ENCODE measurements around the gene ENTPD2.

ENTPD2 gene

DNA sequence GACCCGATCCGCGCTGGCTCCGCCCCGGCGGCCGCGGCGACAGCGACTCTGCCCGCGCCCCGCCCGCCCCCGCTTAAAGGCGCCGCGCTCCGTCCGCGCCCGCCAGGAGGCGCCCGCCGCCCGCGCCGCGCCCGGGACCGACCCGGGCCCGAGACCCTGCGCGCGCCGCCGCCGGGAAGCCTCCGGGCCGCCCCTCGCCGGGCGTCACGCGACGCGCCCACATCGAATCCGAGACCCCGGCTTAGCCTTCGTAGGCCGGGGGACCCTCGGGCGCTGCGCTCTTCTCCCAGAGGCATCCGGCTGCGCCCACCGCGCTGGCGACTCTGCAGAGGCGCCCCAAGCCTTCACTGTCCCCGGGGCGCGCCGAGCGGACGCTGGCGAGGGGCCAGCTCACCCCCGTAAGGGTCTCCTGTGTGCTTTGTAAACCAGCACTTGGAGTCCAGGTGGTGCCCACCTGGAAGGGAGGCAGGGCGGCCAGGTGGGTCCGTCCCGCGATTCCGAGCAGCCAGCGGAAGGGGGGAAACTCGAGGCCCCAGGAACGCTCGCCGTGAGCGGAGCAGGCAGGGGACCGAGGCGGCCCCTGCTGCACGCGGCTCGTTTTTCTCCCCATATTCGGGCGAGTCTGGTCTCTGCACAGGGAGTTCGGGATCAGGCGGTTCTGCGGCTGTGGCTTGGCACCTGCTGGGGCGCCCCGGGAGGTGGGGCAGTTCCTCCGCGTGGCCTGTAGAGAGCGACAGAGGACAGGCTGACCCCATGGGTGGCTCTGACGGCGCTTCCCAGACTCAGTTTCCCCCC is 25.4 kb downstream of the ENTPD2 start:
- peak; percentile 63 for DNase-seq

DNA sequence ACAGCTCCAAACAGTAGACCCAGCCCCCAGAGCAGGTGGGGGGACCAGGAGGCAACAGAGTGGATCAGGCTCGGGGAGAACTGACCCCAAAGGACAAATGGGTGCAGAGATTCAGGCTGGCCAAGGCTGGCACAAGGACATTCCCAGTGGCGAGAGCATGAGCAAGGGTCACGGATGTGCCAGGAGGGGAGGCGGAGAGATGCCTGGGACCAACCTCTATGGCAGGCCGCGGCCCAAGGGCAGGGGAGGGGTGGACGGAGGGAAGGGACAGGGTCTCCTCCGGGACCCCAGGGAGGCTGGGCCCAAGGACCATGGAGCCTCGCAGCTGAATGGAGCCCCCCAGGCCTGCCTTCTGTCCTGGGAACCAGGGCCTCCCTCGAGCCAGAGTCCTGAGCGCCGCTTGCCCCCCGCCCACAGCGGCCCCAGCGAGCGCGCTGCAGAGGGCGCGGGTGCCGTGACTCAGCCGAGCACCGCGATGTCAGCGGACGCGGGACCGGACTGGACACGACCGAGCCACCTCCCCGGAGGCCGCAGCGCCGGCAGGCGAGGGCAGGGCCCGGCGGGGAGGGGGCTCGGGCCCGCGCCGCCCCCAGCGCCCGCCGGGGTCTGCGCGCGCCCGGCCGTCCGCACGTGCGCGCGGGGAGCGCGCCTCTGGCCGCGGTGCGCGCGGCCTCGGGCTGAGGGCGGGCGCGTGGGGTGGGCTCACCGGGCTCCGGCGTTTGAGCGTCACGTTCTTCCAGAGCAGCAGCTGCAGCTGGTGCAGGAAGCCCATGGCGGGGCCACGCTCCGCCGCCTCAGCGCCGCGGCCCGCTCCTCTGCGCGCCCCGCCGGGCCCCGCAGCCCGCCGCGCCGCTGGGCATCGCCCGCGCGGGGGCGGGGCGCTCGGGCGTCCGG is 26.2 kb downstream of the ENTPD2 start, which contains the start of gene ABCA2:
Gene ABCA2 (minus strand): TSS at position 869 of the 894 bp plus-strand sequence. CDS start 97 bp downstream, at position 772.
- no peak for DNase-seq

DNA sequence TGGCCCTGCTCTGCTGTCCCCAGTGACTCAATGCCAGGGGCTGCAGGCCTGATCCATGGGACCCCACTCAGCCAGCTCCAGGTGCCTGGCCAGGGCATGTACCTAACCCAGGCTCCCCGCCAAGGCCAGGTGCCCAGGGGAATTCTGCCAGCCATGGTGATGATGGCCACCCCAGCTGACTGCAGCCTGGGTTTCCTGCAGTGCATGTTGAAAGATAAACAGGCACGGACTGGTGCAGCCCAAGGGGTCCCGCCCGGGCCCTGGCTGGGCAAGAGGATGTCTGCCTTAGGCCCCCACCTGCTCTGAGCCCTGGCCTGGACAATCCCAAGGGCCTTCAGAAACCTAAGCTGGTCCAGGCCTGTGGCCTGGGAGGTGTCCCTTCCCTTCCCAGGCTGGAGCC is 27.0 kb downstream of the ENTPD2 start:
- no peak for DNase-seq

DNA sequence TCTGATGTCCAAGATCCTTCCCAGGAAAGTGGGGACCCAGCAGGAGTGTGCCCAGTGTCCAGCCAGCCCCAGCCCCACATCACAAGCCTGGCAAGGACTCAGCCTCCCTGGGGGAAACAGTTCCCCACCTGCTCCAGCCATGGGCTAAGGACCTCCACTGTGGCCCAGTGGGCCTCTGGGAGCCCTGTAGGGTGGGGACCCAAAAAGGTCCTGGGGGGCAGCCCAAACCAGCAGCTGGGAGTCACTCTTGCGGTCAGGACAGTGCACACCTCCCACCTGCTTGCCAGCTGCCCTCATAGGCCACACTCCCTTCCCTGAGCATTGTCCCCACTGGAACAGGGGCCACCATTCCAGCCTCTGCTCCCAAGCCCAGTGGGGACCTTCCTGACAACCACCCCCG is 27.5 kb downstream of the ENTPD2 start:
- no peak for DNase-seq

DNA sequence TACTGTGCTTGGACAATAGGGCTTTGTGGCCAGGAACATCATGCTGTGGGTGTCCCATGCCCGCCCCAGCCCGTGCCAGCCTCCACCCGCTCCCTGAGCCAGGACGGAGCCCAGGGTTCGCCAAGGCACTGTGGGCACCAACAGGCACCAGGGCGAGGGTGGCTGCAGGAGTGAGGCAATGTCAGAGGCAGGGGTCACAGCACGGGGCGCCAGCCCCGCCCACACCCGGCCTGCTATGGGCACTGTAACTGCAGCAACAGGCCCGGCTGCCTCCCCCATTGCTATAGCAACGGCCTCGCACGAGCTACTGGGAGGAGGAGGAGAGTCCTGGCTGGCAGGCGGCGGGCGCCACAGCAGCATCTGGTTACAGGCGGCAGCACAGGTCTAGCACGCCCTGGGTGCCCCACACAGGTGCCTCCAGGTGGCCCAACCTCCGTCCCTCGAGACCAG is 28.3 kb downstream of the ENTPD2 start:
- DNase-seq, result no peak

DNA sequence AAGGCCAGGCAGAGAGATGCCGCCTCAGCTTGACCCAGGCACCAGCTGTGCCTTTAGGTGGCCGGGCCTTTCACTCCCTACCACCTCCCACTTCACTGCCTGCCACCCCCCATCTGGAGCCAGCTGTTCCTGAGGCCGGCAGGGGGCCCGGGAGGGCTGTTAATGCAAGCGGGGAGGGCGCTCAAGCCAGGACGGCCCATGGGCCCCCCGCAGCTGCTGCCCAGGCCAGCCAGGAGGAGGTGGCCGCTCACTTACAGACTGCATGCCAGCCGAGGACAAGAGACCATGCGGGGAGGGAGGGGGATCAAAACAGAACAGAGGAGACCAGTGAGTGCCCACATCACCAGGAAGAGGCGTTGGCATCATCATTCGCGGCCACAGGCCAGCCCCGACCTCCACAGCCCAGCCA is 30.3 kb downstream of the ENTPD2 start:
- no peak for DNase-seq

DNA sequence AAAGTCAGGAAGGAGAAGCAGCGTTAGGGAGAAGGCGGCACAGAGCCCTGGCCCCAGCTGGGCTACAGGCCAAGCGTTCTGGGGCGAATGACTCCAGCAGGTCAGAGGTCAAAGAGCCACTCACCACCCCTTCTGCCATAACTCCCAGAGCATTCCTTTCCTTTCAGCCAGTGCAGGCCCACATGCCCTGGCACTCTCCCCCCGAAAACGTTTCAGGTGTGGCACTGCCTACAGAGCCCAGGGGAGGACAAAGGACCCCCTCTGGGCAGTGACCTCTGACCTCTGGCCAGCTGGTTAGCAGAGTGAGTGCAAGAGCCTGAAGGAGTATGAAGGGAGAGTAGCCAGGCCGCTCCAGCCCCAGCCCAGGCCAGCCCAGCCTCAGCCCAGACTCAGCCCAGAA is 30.7 kb downstream of the ENTPD2 start:
- no peak for DNase-seq

DNA sequence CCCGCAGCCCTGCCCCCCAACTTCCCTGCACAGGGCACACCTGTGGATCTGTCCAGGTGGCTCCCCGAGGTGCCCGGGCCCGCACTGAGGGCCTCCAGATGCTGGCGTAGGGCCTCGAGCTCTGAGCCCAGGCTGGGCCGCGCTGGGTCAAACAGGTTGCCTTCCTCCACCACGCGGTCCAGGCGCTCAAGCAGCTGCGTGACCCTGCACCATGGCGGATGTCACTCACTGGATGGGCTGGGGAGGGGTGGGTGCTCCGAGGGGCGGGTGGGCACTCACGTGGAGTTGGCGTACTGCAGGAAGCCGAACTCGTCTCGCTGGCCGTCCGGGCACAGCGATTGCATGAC is 31.2 kb downstream of the ENTPD2 start:
- no peak for DNase-seq

DNA sequence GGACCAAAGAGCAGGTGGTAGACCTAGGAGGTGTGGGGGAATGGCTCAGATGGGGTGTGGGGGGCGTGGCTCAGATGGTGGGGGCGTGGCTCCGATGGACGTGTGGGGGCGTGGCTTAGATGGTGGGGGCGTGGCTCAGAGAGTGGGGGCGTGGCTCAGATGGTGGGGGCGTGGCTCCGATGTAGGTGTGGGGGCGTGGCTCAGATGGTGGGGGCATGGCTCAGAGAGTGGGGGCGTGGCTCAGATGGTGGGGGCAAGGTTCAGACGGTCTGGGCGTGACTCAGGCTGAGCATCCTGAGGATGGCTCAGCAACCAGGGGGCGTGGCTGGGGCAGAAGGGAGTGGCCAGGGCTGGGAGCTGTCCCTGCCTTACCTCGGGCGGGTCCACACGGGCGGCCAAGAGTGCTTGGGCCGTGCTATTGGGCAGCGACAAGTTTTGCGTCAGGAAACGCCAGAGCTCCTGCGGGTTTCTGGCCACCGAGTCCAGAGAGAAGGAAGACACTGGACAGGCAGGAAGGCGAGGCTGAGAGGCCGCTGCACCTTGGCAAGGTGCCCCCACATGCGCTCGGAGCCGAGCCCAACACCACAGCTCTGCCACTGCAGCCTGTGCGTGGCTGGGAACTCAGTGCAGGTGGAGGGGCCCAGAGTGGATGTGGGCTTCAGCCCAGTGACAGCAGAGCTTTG is 31.7 kb downstream of the ENTPD2 start:
- DNase-seq, result peak; percentile 88

DNA sequence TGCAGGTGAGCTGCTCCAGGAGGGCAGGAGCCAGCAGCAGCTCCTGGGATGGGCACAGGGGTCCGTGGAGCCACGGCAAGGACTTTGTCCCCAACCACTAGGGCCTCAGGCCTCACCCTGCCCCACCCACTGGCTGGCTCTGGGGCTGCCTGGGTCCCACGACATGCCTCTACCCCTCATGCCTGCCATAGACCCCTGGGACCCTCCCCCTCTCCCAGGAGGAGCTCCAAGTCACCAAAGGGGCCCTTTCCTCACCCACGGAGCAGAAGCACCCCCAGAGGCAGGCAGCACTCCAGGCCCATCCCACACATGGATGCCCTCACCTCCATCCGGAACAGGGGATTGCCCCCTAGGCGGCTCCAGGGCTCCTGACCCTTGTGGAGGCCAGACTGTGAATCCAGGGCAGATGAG is 32.3 kb downstream of the ENTPD2 start:
- DNase-seq, result no peak

DNA sequence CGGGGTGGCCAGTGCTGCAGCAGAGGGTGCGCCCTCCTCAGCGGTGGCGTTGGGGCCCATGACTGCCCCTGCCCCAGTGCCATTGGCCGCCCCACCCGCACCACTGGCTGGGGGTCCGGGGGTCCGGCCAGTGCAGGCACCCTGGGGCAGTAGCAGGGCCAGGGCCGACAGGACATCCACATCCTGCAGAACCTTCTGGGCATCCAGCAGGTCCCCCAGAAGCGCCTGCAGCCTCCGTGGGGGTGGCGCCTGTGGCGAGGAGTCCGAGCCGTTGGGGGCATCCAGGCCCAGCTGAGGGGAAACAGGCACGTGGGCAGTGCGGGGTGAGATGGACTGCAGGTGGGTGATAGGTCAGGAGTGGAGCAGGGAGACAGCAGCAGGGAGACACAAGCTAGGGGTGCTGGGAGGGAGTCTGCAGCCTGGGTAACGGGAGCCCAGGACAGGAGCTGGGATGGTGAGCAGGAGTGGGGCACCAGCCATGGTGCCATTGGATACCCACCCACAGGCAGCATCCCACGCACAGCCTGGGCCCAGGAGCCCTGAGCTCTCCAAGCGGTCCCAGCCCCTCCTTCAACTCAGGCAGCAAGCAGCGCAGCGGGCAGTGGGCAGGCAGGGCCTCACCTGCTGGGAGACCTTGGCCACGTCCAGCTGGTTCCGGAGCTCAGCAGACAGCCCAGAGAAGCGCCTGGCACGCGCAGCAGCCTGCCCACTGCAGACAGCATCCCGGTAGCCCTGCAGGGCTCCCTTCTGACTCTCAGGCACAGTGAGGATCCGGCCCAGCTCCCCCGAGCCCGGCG is 32.9 kb downstream of the ENTPD2 start:
- no peak for DNase-seq

DNA sequence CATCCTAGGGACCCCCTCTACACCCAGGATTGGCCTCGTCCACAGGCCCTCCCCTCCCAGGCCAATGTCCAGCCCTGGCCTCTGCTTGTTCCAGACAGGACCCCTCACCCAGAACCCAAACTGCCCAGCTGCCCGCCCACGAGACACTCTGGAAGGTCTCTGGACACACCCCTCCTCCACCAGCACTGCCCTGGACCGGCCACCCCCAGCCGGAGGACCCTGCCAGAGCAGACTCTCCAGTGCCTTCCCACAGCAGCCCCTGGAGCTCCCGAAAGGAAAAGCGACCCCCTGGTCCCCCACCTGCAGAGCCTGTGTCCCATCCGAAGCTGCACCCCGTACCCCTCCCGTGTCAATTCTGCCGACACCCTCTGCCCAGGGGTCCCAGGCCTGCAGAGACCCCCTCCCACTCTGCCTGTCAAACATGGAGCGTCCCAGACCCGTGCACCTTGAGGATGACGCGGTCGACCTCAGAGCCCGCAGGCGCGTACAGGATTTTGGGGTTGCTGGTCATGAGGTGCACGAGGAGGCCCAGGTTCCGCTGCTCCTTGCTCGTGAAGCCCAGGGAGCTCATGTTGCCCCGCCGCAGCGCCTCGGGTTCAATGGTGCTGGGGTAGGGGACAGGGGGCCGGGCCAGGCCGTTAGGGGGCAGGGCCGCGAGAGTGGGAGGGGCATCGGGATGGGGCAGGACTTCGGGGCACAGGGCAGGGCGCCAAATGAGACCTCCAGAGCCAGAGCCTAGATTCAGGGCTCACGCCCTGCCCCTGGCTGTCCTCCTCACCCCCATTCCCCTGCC is 33.8 kb downstream of the ENTPD2 start:
- no peak for DNase-seq

DNA sequence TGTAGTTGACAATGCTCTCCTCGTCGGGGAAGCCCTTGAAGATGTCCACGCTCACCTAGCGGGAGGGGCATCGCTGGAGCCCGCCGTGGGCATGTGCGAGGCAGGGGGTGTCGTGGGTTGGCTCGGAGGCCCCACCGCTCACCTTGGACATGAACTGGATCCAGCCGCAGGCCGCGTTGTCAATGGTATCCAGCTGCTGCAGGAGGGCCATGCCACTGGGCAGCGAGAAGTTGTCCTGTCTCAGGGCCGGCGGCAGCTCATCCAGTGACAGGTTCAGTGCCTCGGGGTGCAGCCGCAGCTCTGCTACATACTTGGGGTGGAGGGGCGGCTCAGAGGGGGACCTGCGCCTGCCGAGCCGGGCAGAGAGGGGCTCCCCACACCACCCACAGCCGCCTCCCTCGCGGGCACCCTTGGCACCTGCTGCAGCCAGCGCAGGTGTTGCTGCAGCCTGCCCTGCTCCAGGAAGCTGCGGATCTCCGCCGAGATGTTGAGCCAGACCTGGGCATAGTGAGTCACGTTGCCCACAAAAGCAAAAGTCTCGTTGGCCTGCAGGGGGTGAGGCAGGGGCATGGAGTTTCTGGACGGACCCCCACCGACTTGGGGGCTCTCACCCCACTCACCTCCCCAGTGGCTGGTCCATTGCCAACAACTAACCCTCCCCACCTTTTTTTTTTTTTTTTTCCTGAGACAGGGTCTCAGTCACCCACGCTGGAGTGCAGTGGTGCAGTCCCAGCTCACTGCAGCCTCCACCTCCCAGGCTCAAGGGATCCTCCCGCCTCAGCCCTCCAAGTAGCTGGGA is 34.9 kb downstream of the ENTPD2 start:
- no peak for DNase-seq

DNA sequence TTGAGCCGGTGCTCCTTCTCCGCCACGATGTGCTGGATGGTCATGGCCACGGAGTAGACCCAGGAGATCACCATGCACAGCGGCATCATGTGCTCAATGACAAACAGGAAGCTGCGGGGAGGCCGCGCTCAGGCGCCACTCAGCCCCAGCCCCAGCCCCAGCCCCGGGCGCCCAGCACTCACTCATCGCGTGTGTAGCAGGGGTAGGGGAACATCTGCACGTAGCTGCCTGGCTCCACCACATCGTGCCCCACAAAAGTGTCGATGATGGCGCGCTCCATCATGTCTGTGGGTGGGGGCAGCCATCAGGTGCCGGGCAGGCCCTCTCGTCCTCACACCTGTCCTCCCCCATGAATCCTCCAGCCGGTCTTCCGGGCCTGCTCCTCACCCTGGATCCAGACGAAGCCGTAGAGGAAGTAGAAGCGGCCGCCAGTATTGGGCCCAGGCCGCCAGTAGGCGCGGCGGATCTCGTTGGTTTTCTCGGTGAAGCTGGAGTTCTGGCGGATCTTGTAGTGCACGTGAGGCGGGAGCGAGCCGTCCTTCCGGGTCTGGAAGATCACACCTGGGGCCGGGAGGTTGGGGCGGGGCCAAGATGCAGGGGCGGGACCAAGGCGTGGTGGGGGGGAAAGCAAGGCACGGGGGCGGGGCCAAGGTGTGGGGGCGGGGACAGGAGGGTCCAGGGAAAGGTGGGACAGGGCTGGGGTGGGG is 35.9 kb downstream of the ENTPD2 start:
- DNase-seq, result no peak

DNA sequence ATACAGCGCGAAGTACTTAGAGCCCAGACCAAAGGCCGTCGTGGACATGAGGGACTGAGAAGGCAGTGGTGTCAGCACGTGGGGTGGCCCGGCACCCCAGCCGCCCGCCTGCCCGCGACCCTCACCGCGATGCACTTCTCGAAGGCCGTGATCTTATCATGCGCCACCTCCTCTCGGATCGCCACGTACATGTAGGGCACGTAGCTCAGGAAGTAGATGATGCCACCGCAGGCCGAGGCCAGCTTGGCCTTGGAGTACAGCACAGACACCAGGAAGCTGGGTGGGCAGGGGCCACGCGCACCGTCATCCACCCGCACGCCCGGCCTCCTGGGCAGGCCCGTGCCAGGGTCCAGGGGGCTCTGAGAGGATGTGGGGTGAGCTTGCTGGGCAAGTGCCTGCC is 36.8 kb downstream of the ENTPD2 start:
- DNase-seq, result no peak

DNA sequence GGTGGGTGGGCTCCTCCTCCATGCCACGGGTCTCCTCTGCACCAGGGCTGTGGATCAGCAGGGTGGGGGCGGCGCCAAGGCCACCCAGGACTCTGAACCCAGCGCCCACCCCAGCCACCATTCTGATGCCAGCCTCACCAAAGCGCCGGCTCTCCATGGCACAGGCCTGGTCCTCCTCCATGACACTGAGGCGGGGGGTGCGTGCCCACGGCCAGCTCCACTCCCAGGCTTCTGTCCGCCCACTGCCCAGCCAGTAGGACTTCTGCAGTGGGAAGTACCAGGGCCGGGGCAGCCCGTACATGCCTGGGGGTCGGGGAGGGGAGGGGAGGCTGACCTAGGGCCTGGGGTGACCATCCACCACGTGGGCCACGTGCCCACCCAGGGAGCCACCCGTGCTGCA is 37.4 kb downstream of the ENTPD2 start:
- no peak for DNase-seq

DNA sequence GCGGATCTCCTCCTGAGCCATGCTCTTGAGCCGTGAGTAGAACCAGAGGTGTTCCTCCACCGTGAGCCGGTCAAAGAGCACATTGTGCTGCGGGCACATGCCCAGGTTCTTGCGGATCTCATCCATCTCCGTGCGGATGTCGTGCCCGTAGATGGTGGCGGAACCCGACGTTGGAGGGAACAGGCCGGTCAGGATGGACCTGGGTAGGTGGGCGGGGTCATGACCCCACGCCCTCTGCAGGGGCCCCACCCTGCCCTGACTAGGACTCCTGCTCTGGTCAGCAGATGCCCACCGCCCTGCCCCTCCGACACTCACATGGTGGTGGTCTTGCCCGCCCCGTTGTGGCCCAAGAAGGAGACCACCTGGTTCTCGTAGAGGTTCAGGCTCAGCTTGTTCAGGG is 37.9 kb downstream of the ENTPD2 start:
- no peak for DNase-seq

DNA sequence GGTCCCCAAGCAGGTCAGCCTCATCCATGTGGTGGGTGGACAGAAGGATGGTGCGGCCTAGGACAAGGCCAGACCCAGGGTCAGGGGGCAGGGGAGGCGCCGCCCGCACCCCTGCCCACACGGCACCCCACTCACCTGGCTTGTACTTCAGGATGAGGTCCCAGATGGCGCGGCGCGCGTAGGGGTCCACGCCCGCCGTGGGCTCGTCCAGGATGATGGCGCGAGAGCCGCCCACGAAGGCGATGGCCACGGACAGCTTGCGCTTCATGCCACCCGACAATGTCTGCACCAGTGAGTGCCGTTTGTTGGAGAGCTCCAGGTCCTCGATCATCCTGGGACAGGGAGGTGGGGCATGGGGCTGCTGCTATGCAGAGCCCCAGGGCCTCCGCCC is 38.3 kb downstream of the ENTPD2 start:
- no peak for DNase-seq

DNA sequence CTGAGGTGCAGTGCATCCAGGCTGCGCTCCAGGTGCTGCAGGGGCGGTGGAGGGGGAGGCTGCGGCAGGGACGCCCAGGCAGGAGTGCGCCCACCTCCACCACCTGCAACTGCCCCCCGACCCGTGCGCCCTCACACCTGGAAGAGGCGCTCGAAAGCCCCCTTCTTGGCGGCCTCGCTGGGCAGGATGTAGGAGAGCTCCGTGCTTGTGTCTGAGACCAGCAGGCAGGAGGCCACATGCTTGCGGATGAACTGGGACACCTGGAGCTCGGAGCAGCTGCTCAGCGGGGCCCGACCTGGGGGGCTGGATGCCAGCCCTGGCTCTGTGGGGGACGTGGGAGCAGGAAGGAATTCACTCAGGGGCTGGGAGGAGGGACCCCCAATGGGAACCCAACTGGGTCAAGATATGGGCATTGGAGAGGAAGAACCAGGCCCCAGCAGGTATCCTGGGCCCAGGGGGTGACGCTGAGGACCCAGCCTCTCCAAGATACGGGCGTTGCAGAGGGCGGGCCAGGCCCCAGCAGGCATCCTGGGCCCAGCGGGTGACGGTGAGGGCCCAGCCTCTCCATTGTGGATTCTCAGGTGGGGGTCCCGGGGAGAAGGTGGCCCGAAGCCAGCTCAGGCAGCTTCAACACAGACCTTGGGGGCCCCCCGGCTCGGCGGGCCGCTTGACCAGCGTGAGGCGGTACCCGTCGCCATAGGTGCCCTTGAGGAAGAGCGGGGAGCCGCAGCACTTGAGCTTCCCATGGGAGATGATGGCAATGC is 38.9 kb downstream of the ENTPD2 start:
- no peak for DNase-seq
